ENCODE data around the gene CCDC148.

The CCDC148 gene

GRCh38 chr2:158174495-158174894, 282.1 kb downstream of the CCDC148 start:
- DNase-seq (ENCODE audit: low spot score): no peak

- DNase-seq (ENCODE audit: low spot score): no peak
Observed at GRCh38 chr2:158172719-158173118, 283.8 kb downstream of the CCDC148 start.

DNA sequence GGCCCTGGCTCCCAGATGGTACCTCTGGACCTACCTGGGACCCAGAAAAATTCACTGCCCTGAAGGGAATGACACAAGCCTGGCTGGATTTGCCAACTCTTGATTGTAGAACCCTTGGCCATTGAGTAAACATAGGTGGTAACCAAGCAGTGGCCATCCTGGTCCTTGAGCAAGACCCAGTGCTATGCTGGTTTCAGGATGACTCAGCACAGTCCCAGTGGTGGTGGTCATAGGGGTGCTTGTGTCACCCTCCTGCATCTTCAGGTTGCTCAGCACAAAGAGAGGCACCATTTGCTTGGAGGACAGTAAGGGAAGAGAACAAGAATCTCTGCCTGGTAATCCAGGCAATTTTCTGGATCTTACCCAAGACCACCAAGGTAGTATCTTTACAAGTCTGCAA, 302.0 kb downstream of the CCDC148 start:
- DNase-seq (ENCODE audit: low spot score): no peak

- no peak for DNase-seq (ENCODE audit: low spot score)
Observed at GRCh38 chr2:158153270-158154015, 303.1 kb downstream of the CCDC148 start.

GRCh38 chr2:158144914-158145625, 311.5 kb downstream of the CCDC148 start:
- DNase-seq (ENCODE audit: low spot score): no peak

DNA sequence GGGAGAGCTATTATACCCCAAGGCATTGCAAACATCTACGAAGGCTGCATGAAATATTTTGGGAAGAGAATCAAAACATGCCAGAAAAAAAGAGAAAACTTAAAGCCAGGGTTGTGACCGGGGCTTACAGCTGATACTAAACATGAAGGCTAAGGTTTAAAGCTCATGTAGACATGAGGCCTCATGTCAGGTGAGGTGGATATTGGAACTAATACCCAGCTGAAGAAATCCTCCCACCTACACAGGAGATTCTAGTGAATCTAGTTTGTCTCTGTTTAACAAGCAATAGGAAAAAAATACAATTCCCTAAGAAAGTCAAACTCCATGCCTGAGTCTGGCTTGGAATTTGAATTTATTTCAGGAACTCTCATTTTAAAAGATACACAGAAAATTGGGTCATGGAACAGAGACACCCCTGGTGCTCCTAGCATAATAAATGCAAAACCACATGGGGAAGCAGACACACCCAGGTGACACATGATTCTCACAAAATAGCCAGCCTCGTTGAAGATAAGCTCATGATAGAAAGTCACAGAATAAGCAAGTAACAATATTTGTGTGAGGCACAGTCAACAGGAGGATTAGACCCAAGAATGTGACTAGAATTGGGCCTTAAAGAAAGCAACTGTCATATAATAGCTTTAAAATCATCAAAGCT, 312.7 kb downstream of the CCDC148 start:
- DNase-seq (ENCODE audit: low spot score): no peak

GRCh38 chr2:158142568-158143332, 313.8 kb downstream of the CCDC148 start:
- no peak for DNase-seq (ENCODE audit: low spot score)

GRCh38 chr2:158142165-158142564, 314.4 kb downstream of the CCDC148 start:
- no peak for DNase-seq (ENCODE audit: low spot score)

DNA sequence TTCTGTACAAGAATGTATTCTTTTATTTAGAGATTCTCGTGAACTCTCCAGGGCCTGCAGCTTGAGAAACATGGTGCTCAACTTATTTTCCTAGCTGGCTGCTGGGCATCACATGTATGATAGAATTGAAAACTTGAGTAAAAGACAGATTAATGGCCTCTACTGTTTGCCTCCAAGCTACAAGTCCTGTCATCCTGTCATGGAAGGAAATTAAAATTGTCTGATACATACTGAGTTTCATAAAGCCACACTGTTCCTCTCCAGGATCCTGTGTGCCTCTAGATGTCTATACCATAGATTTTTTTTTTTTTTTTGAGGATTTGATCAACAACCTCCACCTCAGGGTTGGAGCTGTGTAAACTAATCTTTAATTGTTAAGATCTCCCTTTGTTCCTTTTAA, 316.4 kb downstream of the CCDC148 start:
- no peak for DNase-seq (ENCODE audit: low spot score)

- DNase-seq (ENCODE audit: low spot score): no peak
Observed at GRCh38 chr2:158138255-158138654, 318.3 kb downstream of the CCDC148 start.

DNA sequence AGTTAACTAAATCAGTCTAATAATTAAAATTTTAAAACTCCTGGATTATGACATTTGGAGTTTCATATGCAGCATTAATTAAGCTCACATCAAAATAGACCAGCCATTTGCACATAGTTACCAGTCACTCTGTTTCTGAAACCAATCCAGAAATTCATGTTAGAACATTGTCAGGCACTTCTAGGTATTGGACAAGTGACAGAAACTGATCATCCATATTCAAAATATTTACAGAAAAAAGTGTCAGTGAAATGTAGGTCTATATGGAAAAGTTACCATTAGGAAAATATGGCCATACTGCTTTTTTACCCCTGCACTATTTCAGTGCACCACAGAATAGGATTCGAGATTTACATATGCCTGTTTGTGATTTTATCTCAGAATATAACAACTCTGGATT, 321.5 kb downstream of the CCDC148 start:
- no peak for DNase-seq (ENCODE audit: low spot score)

- no peak for DNase-seq (ENCODE audit: low spot score)
Observed at GRCh38 chr2:158134655-158135054, 321.9 kb downstream of the CCDC148 start.

GRCh38 chr2:158134055-158134454, 322.5 kb downstream of the CCDC148 start:
- DNase-seq (ENCODE audit: low spot score): no peak

DNA sequence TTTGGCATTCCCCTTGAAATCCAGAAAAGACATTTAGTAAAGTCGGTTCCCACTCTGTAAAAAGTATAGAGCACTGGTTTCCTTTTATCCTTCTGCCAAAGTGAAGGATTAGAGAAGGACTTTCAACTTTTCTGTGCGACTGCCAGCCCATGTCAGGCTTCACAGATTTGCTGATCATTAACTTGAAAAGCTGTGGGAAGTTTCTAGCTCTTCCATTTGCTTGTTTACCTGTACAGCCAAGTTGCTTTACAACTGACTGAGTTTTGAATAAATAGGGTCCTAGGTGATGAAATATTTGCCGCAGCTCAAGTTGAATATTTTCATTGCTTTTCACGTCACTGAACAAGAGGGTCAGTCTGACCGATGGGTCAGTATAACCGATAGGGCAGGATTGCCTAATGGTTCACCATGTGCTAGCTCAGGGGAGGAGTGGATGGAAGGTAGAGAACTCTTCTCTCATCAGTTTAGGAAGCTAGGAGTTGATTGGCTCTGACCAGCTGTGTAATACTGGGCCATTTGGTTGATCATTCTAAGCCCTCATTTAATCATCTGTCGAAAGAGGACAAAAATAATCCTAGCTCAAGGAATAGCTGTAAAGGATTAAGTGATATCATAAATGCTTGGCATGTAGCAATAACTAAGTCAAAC, 324.5 kb downstream of the CCDC148 start:
- DNase-seq (ENCODE audit: low spot score): no peak

GRCh38 chr2:158131483-158131912, 325.1 kb downstream of the CCDC148 start:
- DNase-seq (ENCODE audit: low spot score): no peak

DNA sequence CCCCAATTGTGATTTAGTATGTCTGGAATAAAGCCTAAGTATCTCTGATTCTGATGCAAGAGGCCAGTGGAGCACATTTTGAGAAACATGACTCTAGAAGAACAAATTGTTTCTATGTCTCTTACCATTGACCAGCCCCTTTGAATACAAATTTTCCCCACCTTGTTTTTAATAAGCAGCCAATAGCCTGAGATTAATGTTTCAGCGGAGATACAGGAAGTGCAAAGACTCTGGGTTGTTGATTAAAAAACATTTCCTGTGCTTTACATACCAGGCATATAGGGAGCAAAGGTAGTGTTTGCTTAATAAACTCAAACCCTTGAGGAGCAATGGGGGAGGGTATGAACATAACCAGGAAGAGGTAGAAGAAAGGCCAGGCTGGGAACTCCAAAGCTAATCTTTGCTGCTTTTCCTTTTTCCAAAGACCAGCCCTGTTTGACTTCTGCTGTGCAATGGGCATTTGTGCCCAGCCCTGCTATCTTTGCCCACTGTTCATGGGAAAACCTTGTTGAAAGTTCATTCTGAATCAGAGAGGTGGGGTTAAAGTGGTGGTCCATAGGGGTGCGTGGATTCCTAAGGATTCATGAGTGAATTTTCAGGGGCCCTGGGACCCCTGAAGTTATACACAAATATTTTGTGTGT, 325.6 kb downstream of the CCDC148 start:
- DNase-seq (ENCODE audit: low spot score): no peak

DNA sequence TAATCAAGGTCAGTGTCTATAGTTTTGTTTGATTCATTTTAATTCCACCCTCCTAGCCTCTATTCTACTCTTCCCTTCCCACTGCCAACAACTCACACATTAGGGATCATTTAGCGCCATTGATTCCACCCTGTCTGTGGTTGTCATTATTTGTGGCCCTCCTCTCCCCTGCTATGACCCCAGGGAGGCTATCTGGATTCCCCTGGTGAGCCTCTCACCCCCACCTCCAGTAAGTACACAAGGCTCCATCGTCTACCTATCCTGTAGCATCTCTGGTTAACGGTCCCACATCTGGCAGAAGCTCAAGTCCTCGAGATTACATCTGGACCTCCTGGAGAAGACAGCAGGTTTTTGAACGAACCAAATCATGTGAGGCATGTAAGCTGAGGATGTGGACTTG, 327.5 kb downstream of the CCDC148 start:
- DNase-seq (ENCODE audit: low spot score): no peak

DNA sequence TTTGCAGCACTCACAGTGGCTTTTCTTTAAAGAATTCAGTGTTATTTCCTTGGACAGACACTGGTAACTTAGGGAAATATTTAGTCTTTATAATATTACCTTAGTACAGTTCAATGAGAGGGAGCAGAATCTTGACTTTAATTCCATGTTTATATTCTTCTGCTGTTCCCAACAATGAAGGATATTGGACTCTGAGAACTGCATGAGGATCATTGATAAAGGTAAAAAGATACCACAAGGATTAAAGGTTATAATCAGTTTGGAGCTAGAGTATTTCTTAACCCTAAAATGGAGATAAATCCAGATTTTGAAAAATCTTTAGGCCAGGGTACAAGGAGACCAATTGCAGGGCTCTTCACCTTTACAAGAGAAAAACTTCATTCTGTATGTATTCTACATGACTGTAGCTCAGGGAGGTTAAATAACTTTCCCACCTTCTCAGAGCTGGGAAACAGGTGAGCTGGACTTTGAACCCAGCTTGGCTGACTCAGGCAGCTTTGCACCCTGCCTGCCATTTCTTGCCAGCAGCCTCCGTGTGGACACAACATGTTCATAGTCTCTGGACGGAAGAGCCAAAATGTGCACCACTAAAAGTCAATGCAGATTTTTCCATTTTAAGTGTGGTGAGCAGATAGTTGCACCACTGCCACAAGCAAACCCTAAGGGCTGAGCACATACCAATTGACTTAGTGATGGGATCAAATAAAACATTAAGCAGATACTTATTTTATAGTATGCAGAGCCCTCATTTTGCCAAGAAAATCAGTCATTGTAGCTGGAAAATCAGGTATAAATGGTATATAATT, 328.2 kb downstream of the CCDC148 start:
- no peak for DNase-seq (ENCODE audit: low spot score)

DNA sequence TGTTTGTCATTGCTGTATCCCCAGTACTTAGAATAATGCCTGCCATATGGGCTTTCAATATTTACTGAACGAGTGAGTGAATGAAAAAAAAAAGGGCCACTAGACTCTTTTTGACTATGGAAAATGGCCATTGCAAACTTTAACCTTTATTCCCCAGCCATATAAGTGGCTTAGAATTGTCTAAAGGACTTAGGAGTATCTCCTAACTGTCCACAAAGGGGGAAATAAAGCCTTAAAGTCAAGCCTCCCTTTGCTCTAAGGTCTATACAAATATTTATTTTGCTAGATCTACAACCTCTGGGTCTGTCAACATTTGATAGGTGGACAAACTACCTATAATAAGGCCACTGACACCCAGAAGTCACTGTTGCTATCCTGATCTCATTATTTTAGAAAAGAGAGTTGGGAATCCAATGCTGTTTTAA, 329.2 kb downstream of the CCDC148 start:
- no peak for DNase-seq (ENCODE audit: low spot score)

DNA sequence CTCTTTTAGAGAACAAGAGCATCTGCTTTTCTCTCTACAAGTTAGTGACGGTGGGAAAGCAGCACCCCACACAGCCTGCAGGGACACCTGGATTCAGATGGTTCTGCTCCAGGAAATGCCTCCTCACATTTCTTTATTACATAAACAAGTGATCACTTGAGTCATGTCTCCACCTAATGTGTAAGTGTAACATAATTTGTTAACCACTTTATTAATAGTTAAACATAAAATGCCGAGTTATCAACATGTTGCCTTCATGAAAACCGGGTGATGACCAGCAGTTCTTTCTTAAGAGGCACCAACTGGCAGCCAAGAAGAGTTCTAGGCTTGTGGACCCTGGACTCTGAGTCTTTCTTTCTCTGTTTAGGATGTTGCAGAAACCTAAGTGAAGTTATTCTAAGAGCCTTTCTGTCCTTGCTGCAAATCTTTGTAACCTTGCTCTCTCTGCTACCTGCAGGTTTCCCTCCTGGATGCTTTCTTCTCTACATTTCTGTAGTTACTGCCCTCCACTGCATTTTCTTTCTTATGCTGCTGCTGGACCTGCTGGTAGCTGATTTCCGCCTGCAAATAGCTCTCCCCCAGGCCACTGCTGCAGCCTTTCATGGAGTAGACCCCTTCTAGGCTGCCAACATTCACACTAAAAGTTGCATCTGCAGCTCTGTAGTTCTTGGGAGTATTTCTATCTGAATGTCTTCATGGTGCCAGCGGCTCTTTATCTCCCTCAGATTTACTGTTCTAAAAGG, 330.6 kb downstream of the CCDC148 start:
- DNase-seq (ENCODE audit: low spot score): no peak
